HCT116 (cell line): ENCODE data around the gene NAT10.
A peak's percentile ranks its signal among the peaks of the same experiment; 100 is the strongest.

Experiments
- EZH2phosphoT487 ChIP-seq: fragments of 200-600 bp; IDR thresholded peaks from 2 replicates; pipeline ENCODE4 v1.6.1; 2018; ENCODE audit warnings: antibody characterized with exemption, borderline replicate concordance
- JUND ChIP-seq: IDR thresholded peaks from 2 replicates; pipeline ENCODE4 v1.6.1; 2012
- POLR2A ChIP-seq: IDR thresholded peaks from 2 replicates; pipeline ENCODE4 v1.7.0; 2011; ENCODE audit warnings: borderline replicate concordance; ENCODE audit not compliant: insufficient read depth, insufficient read length; ENCODE audit errors: extremely low read depth
- POLR2AphosphoS5 ChIP-seq: IDR thresholded peaks from 2 replicates; pipeline ENCODE4 v1.6.1; 2011; ENCODE audit warnings: mild to moderate bottlenecking, low read depth, low read length, moderate library complexity
- RAD21 ChIP-seq: IDR thresholded peaks from 2 replicates; pipeline ENCODE4 v1.6.1; 2012; ENCODE audit warnings: low read depth, mild to moderate bottlenecking
- SIN3A ChIP-seq: IDR thresholded peaks from 2 replicates; pipeline ENCODE4 v1.6.1; 2012; ENCODE audit warnings: low read depth
- TCF7L2 ChIP-seq: IDR thresholded peaks from 2 replicates; pipeline ENCODE4 v1.7.0; 2011; ENCODE audit warnings: borderline replicate concordance, inconsistent platforms; ENCODE audit not compliant: insufficient read depth, insufficient read length; ENCODE audit errors: extremely low read depth
- YY1 ChIP-seq: IDR thresholded peaks from 2 replicates; pipeline ENCODE4 v1.6.1; 2011; ENCODE audit warnings: low read length, low read depth, moderate library complexity, mild to moderate bottlenecking; ENCODE audit not compliant: insufficient replicate concordance; ENCODE audit errors: extremely low read depth
- TF ChIP-seq, protein P1 (sequence below), 3 experiments: fragments of 200-600 bp in 1 of 3; sonication (generic) in 1 of 3; IDR thresholded peaks in 2 of 3; conservative IDR thresholded peaks in 1 of 3; 2 replicates each; pipeline ENCODE4 v1.5.1; 2012 to 2017; ENCODE audit warnings: low read depth in 2 of 3, low read length in 2 of 3, antibody characterized with exemption in 1 of 3, borderline replicate concordance in 1 of 3, control low read depth in 1 of 3, mild to moderate bottlenecking in 1 of 3, mixed read lengths in 1 of 3, mixed run types in 1 of 3, moderate library complexity in 1 of 3; ENCODE audit not compliant: insufficient read depth in 1 of 3
- TF ChIP-seq, protein P2 (sequence below): IDR thresholded peaks from 2 replicates; pipeline ENCODE4 v1.6.1; 2012; ENCODE audit warnings: low read depth
- TF ChIP-seq, protein P3 (sequence below): IDR thresholded peaks from 2 replicates; pipeline ENCODE4 v1.6.1; 2011; ENCODE audit warnings: mild to moderate bottlenecking, low read length, moderate library complexity; ENCODE audit not compliant: insufficient replicate concordance; ENCODE audit errors: extremely low read depth

DNA sequence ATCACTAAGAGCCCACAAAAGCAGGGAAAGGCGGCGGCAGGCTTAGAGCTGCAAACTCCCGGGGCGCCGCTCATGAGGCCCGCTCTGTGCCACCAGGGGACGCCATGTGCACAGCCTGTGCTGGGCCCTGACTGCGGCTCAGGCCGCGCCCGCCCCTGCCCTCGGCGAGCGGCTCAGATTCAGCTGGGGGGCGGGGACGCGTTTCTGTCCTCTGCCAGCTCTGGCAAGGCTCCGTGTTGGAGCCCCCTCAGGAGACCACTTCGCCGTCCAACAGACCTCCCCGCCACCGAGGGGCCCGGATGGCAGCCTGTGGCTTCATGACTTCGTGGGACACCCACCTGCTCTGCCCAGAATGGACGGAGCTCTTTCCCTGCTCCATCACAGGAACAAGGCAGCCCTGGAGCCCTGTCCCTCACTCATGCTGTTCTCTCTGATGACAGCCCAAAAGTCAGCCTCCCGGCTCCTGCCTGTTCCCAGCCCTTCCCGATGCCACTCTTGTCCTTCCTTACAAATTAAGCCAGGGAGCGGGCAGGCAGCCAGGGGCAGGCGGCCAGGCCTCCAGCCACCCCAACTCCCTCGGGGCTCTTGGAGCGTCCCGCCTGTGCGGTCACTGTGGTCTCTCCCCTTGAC is 69.1 kb downstream of the NAT10 start:
- TF ChIP-seq, protein P1, sequence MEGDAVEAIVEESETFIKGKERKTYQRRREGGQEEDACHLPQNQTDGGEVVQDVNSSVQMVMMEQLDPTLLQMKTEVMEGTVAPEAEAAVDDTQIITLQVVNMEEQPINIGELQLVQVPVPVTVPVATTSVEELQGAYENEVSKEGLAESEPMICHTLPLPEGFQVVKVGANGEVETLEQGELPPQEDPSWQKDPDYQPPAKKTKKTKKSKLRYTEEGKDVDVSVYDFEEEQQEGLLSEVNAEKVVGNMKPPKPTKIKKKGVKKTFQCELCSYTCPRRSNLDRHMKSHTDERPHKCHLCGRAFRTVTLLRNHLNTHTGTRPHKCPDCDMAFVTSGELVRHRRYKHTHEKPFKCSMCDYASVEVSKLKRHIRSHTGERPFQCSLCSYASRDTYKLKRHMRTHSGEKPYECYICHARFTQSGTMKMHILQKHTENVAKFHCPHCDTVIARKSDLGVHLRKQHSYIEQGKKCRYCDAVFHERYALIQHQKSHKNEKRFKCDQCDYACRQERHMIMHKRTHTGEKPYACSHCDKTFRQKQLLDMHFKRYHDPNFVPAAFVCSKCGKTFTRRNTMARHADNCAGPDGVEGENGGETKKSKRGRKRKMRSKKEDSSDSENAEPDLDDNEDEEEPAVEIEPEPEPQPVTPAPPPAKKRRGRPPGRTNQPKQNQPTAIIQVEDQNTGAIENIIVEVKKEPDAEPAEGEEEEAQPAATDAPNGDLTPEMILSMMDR (IDR thresholded peaks at IDR 0.05 in 2 of 3, conservative IDR thresholded peaks at IDR 0.05 in 1 of 3; ENCODE audit: borderline replicate concordance in 1 of 3, insufficient read depth in 1 of 3, low read depth in 2 of 3, low read length in 2 of 3): peak; percentile 86 to 97 (median 97)
- TF ChIP-seq POLR2A (no peak), SIN3A (no peak), YY1 (peak; percentile 59), JUND (no peak), RAD21 (peak; percentile 100), EZH2phosphoT487 (no peak), TCF7L2 (peak; percentile 39), POLR2AphosphoS5 (no peak)
- TF ChIP-seq, protein P2, sequence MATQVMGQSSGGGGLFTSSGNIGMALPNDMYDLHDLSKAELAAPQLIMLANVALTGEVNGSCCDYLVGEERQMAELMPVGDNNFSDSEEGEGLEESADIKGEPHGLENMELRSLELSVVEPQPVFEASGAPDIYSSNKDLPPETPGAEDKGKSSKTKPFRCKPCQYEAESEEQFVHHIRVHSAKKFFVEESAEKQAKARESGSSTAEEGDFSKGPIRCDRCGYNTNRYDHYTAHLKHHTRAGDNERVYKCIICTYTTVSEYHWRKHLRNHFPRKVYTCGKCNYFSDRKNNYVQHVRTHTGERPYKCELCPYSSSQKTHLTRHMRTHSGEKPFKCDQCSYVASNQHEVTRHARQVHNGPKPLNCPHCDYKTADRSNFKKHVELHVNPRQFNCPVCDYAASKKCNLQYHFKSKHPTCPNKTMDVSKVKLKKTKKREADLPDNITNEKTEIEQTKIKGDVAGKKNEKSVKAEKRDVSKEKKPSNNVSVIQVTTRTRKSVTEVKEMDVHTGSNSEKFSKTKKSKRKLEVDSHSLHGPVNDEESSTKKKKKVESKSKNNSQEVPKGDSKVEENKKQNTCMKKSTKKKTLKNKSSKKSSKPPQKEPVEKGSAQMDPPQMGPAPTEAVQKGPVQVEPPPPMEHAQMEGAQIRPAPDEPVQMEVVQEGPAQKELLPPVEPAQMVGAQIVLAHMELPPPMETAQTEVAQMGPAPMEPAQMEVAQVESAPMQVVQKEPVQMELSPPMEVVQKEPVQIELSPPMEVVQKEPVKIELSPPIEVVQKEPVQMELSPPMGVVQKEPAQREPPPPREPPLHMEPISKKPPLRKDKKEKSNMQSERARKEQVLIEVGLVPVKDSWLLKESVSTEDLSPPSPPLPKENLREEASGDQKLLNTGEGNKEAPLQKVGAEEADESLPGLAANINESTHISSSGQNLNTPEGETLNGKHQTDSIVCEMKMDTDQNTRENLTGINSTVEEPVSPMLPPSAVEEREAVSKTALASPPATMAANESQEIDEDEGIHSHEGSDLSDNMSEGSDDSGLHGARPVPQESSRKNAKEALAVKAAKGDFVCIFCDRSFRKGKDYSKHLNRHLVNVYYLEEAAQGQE: no peak
- TF ChIP-seq, protein P3, sequence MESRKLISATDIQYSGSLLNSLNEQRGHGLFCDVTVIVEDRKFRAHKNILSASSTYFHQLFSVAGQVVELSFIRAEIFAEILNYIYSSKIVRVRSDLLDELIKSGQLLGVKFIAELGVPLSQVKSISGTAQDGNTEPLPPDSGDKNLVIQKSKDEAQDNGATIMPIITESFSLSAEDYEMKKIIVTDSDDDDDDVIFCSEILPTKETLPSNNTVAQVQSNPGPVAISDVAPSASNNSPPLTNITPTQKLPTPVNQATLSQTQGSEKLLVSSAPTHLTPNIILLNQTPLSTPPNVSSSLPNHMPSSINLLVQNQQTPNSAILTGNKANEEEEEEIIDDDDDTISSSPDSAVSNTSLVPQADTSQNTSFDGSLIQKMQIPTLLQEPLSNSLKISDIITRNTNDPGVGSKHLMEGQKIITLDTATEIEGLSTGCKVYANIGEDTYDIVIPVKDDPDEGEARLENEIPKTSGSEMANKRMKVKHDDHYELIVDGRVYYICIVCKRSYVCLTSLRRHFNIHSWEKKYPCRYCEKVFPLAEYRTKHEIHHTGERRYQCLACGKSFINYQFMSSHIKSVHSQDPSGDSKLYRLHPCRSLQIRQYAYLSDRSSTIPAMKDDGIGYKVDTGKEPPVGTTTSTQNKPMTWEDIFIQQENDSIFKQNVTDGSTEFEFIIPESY: no peak
